Measurements from ENCODE around the gene NT5C1A.

- TF ChIP-seq CTCF (IDR thresholded peaks at IDR 0.05): no peak
- no peak for TF ChIP-seq POLR2AphosphoS5 (IDR thresholded peaks at IDR 0.05)
- no peak for TF ChIP-seq POLR2A (IDR thresholded peaks at IDR 0.05)
Observed at GRCh38 chr1:39659110-39659509, 12.8 kb downstream of the NT5C1A start.
